Adrenal gland (tissue), 19 donors: ENCODE results near the gene SERTM1. TPM values are rescaled to one million over a fixed set of nuclear protein-coding genes. Genes with fewer than 3 reads are reported as not detected.

Experiments
- DNase-seq, 7 donors: peaks; one replicate each; pipeline ENCODE4 v3.0.0-alpha.2; 2019 to 2020
- H3K27ac ChIP-seq, 5 donors: fragments of 200-600 bp; sonication (generic) in 4 of 5; 1 replicate in 3 of 5; 2 replicates in 2 of 5; pipeline versions ENCODE4 v1.5.1 to v1.8.0; 2016 to 2020; ENCODE audit warnings: mild to moderate bottlenecking in 1 of 5
- H3K27me3 ChIP-seq: fragments of 200-600 bp; 2 replicates; pipeline ENCODE4 v1.8.0; 2021
- H3K36me3 ChIP-seq, 2 donors: fragments of 200-600 bp; replicated peaks in 1 of 2; 1 replicate in 1 of 2; 2 replicates in 1 of 2; pipeline versions ENCODE4 v1.5.1 to v1.8.0; 2018 to 2022
- H3K4me1 ChIP-seq, 2 donors: fragments of 200-600 bp; replicated peaks in 1 of 2; 1 replicate in 1 of 2; 2 replicates in 1 of 2; pipeline versions ENCODE4 v1.5.1 to v1.8.0; 2018 to 2021
- H3K4me3 ChIP-seq, 4 donors: fragments of 200-600 bp; sonication (generic) in 3 of 4; one replicate each; pipeline ENCODE4 v1.5.1; 2016 to 2018
- H3K9me3 ChIP-seq, 3 donors: fragments of 200-600 bp; sonication (generic) in 1 of 3; replicated peaks in 1 of 3; 1 replicate in 2 of 3; 2 replicates in 1 of 3; pipeline versions ENCODE4 v1.5.1 to v1.8.0; 2016 to 2021
- POLR2A ChIP-seq, 2 donors: fragments of 450-650 bp; IDR thresholded peaks; one replicate each; pipeline ENCODE4 v1.6.1; 2017; ENCODE audit warnings: antibody characterized with exemption in 2 of 2, mild to moderate bottlenecking in 2 of 2, moderate library complexity in 1 of 2
- WGBS, 4 donors: extraction: QIAGEN DNeasy Blood & Tissue Kit in 2 of 4; methylation state at CpG; one replicate each; pipeline versions ENCODE4 v1.1.5 to v1.1.7; 2013 to 2017; 5-methylcytosine and 5-hydroxymethylcytosine counted together
- intact Hi-C, 2 donors: fragments of 100-400 bp; cut with DNase I; formaldehyde crosslinking; loops; one replicate each; pipeline versions ENCODE4 v1.14.1 to v1.15.0; 2022 to 2023
- long read RNA-seq, 10 donors: library from polyadenylated mRNA in 3 of 10; unstranded in 2 of 10; stranded (forward) in 1 of 10; transcript quantifications; one replicate each; pipeline ENCODE4 v2.0.0 and lab custom pipeline, GENCODE V29; 2021 to 2026
- polyA plus RNA-seq, 3 donors: library from polyadenylated mRNA; stranded (reverse); fragments of 200-250 nt in 2 of 3; fragments of 350-450 nt in 1 of 3; fragmentation: Illumina TruSeq in 1 of 3; extraction: RNeasy Lipid Tissue Mini Kit (QIAGEN cat#74804) in 1 of 3; gene quantifications; one replicate each; pipeline ENCODE4 v1.2.3, GENCODE V29; 2013 to 2014
- total RNA-seq, 9 donors: library from RNA; depleted of rRNA in 4 of 9; stranded (reverse); fragments of >200 nt in 4 of 9; fragments of 120-200 nt in 1 of 9; fragmentation: NEBNext Ultra II Directional in 1 of 9; extraction: Animal tissue kit (Norgen Biotek cat#: 25700) in 1 of 9; gene quantifications; one replicate each; pipeline versions ENCODE4 v1.1.0 to v1.2.4, GENCODE V29; 2013 to 2023
- TF ChIP-seq, protein P1 (sequence below), 6 experiments: fragments of 450-650 bp in 4 of 6; fragments of 200-600 bp in 2 of 6; sonication (generic) in 1 of 6; IDR thresholded peaks; 1 replicate in 5 of 6; 2 replicates in 1 of 6; pipeline versions ENCODE4 v1.5.1 to v1.8.0; 2016 to 2021; ENCODE audit warnings: antibody characterized with exemption in 6 of 6, mild to moderate bottlenecking in 2 of 6, moderate library complexity in 1 of 6
- donor health status: healthy with polysubstance abuse.
- donor health status: Bipolar disorder and iron deficiency.
- donor health status: DM: yes; HTN: yes; CAD: no.
- donor health status: DM: no; HTN: no; CAD: no.
- donor health status: DM: no; HTN: no; CAD: no.
- donor health status: DM: yes; HTN: yes; CAD: no.

SERTM1 gene
- 1 to 10 TPM in 1 of 9 donors, under 1 TPM in 7, not detected in 1; 0.07 to 2.4 (median 0.61) TPM for total RNA-seq
- 1 to 10 TPM in 1 of 3 donors, under 1 TPM in 2; 0.51 to 3.5 (median 0.88) TPM for polyA plus RNA-seq
- long read RNA-seq, donor 1: 0 reads
- long read RNA-seq, donor 2: 0 reads
- long read RNA-seq, donor 3: 0 reads
- long read RNA-seq, donor 4: 0 reads
- long read RNA-seq, donor 5, partial matches to known transcripts: 0 of 1 reads
- long read RNA-seq, donor 5, other reads (novel, unspliced or antisense): 0 of 1 reads
- long read RNA-seq, donor 6: 0 reads
- long read RNA-seq, donor 7: 0 reads
- long read RNA-seq, donor 8: 0 reads
- long read RNA-seq, donor 9: 0 reads
- long read RNA-seq, donor 10: 0 reads

DNA sequence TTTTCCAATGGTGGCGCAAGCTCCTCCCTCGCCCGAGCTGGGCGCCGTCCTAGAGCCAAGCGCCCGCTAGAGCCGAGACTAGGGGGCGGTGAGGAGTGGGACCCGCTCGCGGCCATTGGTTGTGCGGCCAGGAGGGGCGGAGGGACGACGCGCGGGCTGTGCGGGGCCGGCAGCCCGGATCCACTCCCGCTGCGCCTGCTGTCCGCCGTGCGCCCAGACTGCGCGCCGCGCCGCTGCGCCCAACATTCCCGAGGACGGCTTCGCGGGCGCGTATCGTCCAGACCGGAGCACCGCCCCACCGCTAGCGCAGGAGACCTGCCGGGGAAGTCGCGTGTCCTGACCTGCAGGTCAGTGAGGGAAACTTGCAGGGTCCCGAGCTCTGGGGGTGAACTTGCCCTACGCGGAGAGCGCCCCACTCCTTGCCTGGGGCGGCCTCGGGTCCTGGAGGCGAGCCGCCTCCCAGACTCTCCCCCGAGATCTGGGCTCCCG, at the start of gene SERTM1:
TSS of gene SERTM1 (plus strand) at position 183 of the 489 bp plus-strand sequence. CDS start 21,059 bp downstream, outside the sequence.
- Histone ChIP-seq H3K27me3 (peaks cover 24% of the 10 kb centered on the region), H3K36me3 (no peaks in the 10 kb centered on the region), H3K4me3 (peak within 1 kb of the TSS in 1 of 4 donors; percentile 32), H3K4me1 (no peaks in the 10 kb centered on the region), H3K9me3 (no peaks in the 10 kb centered on the region), H3K27ac (no peak within 1 kb of the TSS)
- TF ChIP-seq, protein P1, sequence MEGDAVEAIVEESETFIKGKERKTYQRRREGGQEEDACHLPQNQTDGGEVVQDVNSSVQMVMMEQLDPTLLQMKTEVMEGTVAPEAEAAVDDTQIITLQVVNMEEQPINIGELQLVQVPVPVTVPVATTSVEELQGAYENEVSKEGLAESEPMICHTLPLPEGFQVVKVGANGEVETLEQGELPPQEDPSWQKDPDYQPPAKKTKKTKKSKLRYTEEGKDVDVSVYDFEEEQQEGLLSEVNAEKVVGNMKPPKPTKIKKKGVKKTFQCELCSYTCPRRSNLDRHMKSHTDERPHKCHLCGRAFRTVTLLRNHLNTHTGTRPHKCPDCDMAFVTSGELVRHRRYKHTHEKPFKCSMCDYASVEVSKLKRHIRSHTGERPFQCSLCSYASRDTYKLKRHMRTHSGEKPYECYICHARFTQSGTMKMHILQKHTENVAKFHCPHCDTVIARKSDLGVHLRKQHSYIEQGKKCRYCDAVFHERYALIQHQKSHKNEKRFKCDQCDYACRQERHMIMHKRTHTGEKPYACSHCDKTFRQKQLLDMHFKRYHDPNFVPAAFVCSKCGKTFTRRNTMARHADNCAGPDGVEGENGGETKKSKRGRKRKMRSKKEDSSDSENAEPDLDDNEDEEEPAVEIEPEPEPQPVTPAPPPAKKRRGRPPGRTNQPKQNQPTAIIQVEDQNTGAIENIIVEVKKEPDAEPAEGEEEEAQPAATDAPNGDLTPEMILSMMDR (IDR thresholded peaks at IDR 0.05): no peak
- no peak for TF ChIP-seq POLR2A (IDR thresholded peaks at IDR 0.05)
- 1 to 2% methylated on average over 56 of the region's 56 CpGs; no CpG with 5 or more reads in 2 of the 4 donors for WGBS, 4 donors
- intact Hi-C loops: no loop called here
- peak in 1 of 7 donors; percentile 62 for DNase-seq

DNA sequence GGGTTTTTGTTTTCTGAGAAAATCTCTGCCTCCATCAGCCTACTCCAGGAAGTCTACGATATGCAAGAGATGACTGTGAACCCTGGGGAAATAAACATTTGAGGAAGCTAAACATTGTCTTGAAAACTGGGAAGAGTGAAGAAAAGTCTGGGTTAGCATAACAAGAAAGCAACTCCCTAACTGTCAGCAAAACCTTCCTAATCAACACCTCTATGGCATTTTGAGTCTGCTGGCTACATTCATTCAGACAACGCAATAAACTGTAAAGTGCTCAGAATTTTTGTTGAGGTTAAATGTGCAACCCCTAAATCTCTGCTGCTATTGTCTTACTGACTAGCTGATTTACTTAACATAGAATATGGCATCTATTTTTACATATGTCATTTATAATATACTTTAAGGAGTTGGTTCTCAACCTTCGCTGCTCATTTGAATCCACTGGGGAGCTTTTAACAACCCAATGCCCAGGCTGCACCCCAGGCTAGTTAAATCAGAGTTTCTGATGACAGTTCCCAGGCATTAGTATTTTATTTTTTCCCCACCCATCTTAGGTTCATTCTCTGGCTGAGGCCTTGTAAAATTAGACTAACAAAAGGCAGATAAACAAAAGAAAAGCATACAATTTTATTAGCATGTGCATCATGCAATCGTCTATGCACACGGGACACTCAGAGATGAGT, 45.3 kb upstream of the SERTM1 start:
- 72 to 86% (median 83%) methylated on average over 5 of the region's 5 CpGs for WGBS, 4 donors

DNA sequence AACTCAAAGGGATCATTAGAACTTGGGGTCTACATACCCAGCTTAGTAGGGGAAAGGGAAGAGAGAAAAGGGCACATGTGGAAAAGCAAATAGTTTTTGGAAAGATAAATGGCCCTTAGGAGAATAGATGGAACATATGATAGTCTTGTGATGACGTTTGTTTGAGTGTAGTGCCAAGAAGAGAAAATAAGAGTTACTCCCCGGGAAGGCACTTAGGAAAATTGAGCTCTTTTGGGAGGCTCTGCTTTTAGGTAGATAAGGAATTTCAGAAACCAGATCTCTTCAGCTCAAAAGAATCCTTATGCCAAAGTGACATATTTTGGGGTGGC, 44.8 kb upstream of the SERTM1 start:
- 48 to 73% (median 60%) methylated on average over 2 of the region's 2 CpGs for WGBS, 4 donors
- Histone ChIP-seq H3K27ac (no peak overlapping the region), H3K9me3 (no peaks in the 10 kb centered on the region), H3K36me3 (no peaks in the 10 kb centered on the region), H3K4me1 (no peaks in the 10 kb centered on the region), H3K27me3 (no peaks in the 10 kb centered on the region), H3K4me3 (no peak overlapping the region)
- no peak for DNase-seq
- TF ChIP-seq POLR2A (IDR thresholded peaks at IDR 0.05): no peak
- TF ChIP-seq, protein P1 (IDR thresholded peaks at IDR 0.05): no peak
- intact Hi-C loops: no loop called here

More for the DNA sequence above, 45.3 kb upstream of the SERTM1 start:
- no peak overlapping the region for H3K4me3 ChIP-seq
- no peak overlapping the region for H3K27ac ChIP-seq
- DNase-seq: no peak
- no peaks in the 10 kb centered on the region for H3K36me3 ChIP-seq
- intact Hi-C loops: no loop called here
- no peaks in the 10 kb centered on the region for H3K9me3 ChIP-seq
- H3K27me3 ChIP-seq: no peaks in the 10 kb centered on the region
- TF ChIP-seq, protein P1 (IDR thresholded peaks at IDR 0.05): no peak
- no peak for TF ChIP-seq POLR2A (IDR thresholded peaks at IDR 0.05)
- no peaks in the 10 kb centered on the region for H3K4me1 ChIP-seq

DNA sequence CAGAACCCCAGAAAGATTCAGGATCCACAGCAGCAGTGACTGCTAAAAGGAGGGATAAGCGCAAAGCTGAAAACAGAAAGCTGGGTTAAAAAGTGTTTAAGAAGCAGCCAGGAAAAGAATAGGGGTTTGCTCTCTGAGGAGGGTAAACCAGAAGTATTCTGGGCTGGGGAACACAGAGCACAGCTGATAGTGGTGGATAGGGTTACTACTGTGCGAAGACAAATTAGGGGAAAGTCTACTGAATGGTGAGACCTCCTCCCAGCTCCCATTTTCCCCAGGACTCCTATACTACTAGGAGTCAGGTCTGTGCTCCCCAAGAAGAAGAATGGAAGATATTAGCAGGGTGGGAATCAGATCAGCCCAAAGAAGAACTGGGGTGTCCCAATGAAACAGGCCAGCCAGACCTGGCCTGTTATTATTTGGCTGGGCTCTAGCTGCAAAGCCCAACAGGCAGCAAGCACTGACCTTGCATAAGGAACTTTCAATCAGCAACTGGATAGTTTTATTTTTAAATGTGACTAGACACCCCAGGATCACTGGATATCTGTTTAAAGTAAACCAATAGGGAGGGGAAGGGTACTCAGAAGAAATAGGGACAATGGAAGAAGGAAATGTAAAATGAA, 43.5 kb upstream of the SERTM1 start:
- TF ChIP-seq, protein P1 (IDR thresholded peaks at IDR 0.05): no peak
- TF ChIP-seq POLR2A (IDR thresholded peaks at IDR 0.05): no peak
- no peak overlapping the region for H3K27ac ChIP-seq
- DNase-seq: peak in 1 of 7 donors; percentile 26
- H3K36me3 ChIP-seq: no peaks in the 10 kb centered on the region
- no peaks in the 10 kb centered on the region for H3K27me3 ChIP-seq
- 89 to 97% (median 93%) methylated on average over 2 of the region's 2 CpGs for WGBS, 4 donors
- intact Hi-C loops: no loop called here
- H3K4me3 ChIP-seq: no peak overlapping the region
- no peaks in the 10 kb centered on the region for H3K4me1 ChIP-seq
- no peaks in the 10 kb centered on the region for H3K9me3 ChIP-seq
